ENCODE results near the gene COMMD1. TPM values are rescaled to one million over a fixed set of nuclear protein-coding genes. Genes with fewer than 3 reads are reported as not detected.

Gene COMMD1
- total RNA-seq, 1 donor from 2014 or later: 30.5 TPM

GRCh38 chr2:62054916-62055450, 149.5 kb downstream of the COMMD1 start:
- Mint-ChIP-seq H3K9me3 (no peaks in the 10 kb centered on the region), H3K4me3 (no peak overlapping the region), H3K4me1 (peaks cover 18% of the 10 kb centered on the region), H3K27me3 (ENCODE audit: low read depth) (no peaks in the 10 kb centered on the region), H3K36me3 (ENCODE audit: low read depth) (no peaks in the 10 kb centered on the region), H3K27ac (ENCODE audit: unreplicated experiment) (no peak overlapping the region)
- no peak for TF ChIP-seq CTCF (conservative IDR thresholded peaks at IDR 0.05)
- DNase-seq (ENCODE audit: low read depth, low spot score): no peak

DNA sequence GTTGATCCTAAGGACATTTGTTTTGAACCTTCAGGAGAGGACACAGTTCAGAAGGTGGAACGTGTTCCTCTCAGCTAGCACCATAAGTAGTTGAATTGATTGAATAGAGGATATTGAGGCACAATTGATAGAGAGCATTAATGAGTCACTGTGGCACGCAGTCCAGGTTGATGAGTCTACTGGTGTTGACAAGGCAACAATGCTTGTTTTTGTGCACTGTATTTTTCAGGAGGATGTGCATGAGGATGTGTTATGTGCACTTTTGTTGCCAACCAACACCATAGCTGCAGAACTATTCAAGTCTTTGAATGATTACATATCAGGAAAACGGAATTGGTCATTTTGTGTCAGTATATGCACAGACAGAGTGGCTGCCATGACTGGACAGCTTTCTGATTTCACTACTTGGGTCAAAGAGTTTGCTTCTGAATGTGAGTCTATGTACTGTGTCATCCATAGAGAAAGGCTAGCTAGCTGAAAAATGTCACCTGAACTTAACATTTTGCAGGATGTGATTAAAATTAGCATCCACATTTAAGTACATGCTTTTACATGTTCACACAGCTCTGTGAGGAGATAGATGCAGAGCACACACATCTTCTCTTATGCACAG, 150.4 kb downstream of the COMMD1 start:
- H3K9me3 Mint-ChIP-seq: no peaks in the 10 kb centered on the region
- peaks cover 10% of the 10 kb centered on the region for H3K4me1 Mint-ChIP-seq
- H3K27me3 Mint-ChIP-seq (ENCODE audit: low read depth): no peaks in the 10 kb centered on the region
- DNase-seq (ENCODE audit: low read depth, low spot score): no peak
- H3K27ac Mint-ChIP-seq (ENCODE audit: unreplicated experiment): no peak overlapping the region
- H3K4me3 Mint-ChIP-seq: no peak overlapping the region
- no peak for TF ChIP-seq CTCF (conservative IDR thresholded peaks at IDR 0.05)
- H3K36me3 Mint-ChIP-seq (ENCODE audit: low read depth): no peaks in the 10 kb centered on the region

DNA sequence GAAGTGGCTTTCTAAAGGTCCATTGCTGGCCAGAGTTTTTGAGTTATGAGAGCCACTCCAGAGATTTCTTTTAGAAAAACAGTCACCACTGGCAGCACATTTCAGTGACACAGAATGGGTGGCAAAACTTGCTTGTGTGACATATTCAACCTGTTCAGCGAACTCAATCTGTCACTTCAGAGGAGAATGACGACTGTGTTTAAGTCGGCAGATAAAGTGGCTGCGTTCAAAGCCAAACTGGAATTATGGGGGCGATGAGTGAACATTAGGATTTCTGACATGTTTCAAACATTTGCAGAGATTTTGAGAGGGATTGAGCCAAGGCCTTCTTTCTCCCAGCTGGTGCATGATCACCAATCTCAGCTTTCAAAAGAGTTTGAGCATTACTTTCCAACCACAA, 150.9 kb downstream of the COMMD1 start:
- Mint-ChIP-seq H3K9me3 (no peaks in the 10 kb centered on the region), H3K4me1 (peaks cover 8% of the 10 kb centered on the region)

DNA sequence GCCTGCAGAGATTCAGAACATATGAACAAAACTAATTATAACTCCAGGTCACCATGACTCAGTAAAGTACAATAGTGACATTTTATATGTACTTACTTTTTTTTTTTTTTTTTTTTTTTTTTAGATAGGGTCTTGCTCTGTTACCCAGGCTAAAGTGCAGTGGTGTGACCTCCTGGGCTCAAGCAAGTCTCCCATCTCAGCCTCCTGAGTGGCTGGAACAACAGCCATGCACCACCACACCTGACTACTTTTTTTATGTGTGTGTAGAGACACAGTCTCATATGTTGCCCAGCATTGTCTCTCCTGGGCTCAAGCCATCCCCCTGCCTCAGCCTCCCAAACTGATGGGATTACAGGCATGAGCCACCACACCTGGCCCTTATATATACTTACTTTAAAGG, 159.8 kb downstream of the COMMD1 start:
- Mint-ChIP-seq H3K4me1 (no peaks in the 10 kb centered on the region), H3K27ac (ENCODE audit: unreplicated experiment) (no peak overlapping the region), H3K4me3 (no peak overlapping the region), H3K36me3 (ENCODE audit: low read depth) (no peaks in the 10 kb centered on the region), H3K27me3 (ENCODE audit: low read depth) (no peaks in the 10 kb centered on the region), H3K9me3 (no peaks in the 10 kb centered on the region)
- no peak for TF ChIP-seq CTCF (conservative IDR thresholded peaks at IDR 0.05)
- DNase-seq (ENCODE audit: low read depth, low spot score): no peak

More for the DNA sequence above, 150.9 kb downstream of the COMMD1 start:
- no peak for DNase-seq (ENCODE audit: low read depth, low spot score)
- H3K4me3 Mint-ChIP-seq: no peak overlapping the region
- TF ChIP-seq CTCF (conservative IDR thresholded peaks at IDR 0.05): no peak
- H3K27ac Mint-ChIP-seq (ENCODE audit: unreplicated experiment): no peak overlapping the region
- H3K36me3 Mint-ChIP-seq (ENCODE audit: low read depth): no peaks in the 10 kb centered on the region
- H3K27me3 Mint-ChIP-seq (ENCODE audit: low read depth): no peaks in the 10 kb centered on the region

DNA sequence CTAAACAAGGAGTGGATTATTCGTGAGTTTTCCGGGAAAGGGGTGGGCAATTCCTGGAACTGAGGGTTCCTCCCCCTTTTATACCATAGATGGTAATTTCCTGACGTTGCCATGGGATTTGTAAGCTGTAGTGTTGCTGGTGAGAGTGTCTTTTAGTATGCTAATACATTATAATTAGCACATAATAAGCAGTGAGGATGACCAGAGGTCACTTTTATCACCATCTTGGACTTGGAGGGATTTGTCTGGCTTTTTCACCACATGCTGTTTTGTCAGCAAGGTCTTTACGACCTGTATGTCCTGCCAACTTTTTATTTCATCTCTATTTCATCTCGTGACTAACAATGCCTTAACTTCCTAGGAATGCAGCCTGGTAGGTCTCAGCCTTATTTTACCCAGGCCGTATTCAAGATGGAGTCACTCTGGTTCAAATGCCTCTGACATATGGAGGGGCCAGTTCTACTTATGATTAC, 165.7 kb downstream of the COMMD1 start:
- H3K4me1 Mint-ChIP-seq: peaks cover 11% of the 10 kb centered on the region
- no peak overlapping the region for H3K4me3 Mint-ChIP-seq
- peaks cover 6% of the 10 kb centered on the region for H3K9me3 Mint-ChIP-seq
- peaks cover 6% of the 10 kb centered on the region for H3K36me3 Mint-ChIP-seq (ENCODE audit: low read depth)
- H3K27ac Mint-ChIP-seq (ENCODE audit: unreplicated experiment): no peak overlapping the region
- no peaks in the 10 kb centered on the region for H3K27me3 Mint-ChIP-seq (ENCODE audit: low read depth)
- no peak for DNase-seq (ENCODE audit: low read depth, low spot score)
- TF ChIP-seq CTCF (conservative IDR thresholded peaks at IDR 0.05): no peak

All from neural crest cell (in vitro differentiated cells).